T follicular helper cell (primary cell): ENCODE measurements around the gene STYXL2.

Experiments used
- DNase-seq: peaks from one replicate; pipeline ENCODE4 v3.0.0-alpha.2; 2020; ENCODE audit warnings: low read depth

The STYXL2 gene

DNA sequence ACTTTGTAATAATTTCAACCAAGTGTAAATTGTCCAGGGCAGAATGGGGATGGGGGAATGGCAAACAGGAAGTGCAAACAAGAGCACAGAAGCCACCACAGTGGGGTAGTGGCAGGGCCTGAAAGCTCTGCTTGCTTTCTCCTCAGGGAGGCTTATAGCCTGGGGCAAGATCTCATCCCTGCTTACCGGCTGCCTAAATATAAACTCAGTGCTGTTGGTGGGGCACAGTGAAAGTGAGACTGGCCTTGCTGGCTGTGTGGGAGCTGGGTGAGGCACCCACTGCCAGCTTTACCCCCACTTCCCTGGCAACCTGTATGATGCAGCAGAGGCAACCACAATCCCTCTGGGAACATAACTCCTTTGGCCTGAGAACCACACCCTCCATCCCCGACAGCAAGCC, 15.2 kb downstream of the STYXL2 start:
- no peak for DNase-seq

DNA sequence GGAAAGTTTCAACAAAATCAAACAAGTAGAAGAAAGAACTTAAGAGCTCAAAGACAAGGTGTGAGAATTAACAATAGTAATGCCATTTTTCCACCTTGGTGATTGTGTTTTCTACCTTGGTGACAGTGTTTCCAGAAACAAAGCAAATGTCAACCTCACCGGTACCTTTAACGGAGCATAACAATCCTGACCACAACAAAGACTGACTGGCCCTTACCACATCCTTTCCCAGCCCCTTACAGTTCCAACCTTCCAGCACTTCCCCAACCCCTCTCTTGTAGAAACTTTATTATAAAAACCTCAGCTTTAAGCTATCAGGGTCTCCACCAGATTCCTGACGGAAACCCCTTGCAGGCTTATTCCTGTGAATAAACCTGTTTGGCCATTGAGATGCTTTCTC, 16.7 kb downstream of the STYXL2 start:
- DNase-seq, result no peak

DNA sequence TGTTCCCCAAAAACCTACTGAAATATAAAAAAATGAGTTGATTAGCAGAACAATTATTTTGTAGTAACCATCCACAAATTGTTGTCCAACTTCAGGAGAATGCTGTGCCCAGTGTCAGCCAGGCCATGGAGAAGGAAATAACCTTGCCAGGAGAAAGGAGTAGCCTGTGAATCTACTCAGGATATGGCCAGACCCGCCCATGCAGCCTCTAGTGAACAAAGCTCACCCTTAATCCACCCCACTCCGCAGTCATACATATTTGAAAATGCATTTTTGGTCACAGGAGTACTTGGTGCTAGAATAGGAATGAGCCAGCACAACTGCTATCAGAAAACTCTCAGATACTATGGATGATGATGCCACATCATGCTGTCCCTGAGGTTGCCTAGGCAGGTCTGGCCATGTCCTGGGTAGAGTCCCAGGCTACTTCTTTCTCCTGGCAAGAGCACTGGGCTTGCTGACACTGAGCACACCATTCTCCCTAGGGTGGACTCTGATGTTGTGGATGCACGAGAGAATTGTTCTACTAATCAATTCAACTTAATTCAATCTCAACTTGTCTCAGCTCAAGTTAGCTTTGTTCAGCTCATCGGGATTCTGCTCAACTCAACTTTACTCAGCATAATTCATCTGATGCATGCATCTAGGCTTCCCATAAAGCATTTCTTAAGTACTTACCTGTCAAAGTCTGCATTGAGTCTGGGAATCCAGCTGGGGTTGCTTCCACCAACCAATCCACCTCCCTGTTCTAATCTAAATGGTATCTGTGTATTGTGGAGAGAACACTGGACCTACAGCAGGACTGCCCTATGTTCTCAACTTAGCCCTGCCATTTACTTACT, 18.2 kb downstream of the STYXL2 start:
- no peak for DNase-seq

DNA sequence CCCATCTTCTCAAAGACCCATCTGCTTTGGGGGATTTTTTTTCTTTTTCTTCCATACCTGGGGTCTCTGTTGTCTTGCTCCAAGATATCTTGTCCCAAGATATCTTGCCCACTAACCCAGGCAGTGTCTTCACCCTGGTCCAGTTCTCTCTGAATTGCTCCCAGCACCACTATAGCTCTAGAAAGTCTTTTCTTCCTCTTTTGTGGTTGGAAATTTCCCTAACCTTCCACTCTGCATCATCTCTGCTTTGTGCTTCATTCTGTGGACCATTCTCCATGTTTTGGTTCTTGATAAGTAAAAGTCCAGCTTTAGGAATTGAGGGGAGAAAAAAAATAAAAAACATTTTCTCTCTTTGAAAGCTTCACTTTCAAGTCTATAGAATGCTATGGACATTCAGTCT, 20.9 kb downstream of the STYXL2 start:
- no peak for DNase-seq

DNA sequence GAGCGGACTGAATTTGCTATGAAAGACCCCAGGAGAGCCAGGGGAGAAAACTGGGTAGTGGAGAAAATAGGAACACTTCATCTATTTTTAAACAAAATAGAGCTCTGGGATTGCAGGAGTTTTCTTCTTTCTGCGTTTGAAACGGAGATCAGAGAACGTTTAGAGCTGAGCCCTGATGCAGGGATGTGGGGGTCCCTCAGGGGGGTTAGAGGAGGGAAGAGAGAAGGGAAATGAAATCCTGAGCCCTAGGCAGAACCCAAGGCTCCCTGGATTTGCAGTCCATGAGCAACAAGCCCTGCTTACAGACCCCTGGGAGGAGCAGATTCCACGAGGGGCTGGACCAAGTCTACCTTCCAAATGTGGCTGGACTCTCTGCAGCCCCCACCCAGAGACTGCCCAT, 21.8 kb downstream of the STYXL2 start:
- no peak for DNase-seq

DNA sequence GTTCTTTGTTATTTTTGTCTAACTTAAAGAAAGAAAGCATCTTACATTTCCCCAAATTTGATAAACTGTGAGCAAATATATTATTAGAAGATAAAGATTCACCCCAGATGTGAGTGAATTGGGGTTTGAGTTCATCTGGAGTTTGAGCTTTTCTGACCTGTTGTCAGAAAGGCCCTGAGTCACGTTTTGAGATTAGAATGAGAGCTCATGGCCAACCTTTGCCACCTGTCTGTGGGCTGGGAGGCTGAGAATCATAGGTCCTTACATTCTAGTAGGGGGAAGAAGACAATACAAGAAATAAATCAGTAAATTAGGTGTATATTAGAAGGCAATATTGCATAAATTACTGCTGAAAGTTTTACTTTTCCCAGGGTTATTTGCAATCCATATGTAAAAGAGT, 22.3 kb downstream of the STYXL2 start:
- no peak for DNase-seq

DNA sequence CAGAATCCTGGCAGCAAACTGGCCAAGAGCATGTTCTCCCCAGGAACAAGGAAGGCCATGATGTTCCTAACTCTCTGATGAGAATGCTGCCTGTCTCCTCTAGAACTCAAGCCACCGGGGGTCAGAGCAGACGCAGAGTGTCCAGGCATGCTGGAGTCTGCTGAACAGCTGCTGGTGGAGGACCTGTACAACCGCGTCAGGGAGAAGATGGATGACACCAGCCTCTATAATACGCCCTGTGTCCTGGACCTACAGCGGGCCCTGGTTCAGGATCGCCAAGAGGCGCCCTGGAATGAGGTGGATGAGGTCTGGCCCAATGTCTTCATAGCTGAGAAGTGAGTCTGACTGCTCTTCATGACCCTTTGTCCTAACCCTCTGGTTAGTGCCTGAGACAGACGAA, 23.4 kb downstream of the STYXL2 start:
- no peak for DNase-seq

DNA sequence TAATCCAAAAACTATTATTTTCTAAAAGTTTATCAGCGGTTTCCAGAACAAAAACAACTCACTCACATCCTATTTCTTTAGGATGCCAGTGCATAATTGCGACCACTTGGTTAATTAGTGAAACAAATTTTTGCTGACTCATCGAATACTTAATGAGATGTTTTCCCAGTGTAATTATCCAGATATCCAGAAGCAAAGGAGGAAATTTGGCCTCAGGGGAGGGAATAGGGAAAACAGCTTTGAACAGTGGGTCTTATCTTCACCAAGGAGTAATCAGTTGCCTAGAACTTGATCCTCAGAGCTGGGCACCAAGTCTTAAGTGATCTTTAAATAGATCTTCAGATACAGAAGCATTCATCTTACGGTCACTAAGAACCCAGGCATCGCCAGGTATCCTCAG, 24.3 kb downstream of the STYXL2 start:
- DNase-seq, result no peak

DNA sequence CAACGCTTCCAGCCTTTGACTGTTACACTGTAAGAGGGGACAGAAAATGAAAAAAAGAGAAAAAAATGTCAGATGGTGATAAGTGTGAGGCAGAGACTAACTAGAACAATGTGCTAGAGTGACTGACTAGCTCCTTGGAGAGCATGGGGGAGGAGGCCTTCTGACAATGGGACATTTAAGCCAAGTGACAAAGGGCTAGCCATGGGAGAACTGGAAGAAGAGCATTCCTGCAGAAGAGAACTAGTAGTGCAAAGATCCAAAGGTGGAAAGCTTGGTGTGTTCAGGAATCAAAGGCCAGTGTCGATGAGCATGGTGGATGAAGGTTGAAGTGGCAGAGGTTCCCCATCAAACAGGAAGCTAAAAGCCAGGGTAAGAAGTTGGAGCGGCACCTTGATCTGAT, 25.8 kb downstream of the STYXL2 start:
- no peak for DNase-seq

DNA sequence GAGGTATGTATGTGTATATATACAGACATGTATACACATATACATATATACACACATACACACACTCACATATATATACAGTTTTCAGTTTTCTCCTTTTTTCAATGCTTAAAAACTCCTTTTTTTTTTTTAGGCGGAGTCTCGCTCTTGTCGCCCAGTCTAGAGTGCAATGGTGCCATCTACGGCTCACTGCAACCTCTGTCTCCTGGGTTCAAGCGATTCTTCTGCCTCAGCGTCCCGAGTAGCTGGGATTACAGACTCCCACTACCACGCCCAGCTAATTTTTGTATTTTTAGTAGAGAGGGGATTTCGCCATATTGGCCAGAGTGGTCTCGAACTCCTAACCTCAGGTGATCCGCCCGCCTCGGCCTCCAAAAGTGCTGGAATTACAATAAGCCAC, 27.0 kb downstream of the STYXL2 start:
- no peak for DNase-seq

DNA sequence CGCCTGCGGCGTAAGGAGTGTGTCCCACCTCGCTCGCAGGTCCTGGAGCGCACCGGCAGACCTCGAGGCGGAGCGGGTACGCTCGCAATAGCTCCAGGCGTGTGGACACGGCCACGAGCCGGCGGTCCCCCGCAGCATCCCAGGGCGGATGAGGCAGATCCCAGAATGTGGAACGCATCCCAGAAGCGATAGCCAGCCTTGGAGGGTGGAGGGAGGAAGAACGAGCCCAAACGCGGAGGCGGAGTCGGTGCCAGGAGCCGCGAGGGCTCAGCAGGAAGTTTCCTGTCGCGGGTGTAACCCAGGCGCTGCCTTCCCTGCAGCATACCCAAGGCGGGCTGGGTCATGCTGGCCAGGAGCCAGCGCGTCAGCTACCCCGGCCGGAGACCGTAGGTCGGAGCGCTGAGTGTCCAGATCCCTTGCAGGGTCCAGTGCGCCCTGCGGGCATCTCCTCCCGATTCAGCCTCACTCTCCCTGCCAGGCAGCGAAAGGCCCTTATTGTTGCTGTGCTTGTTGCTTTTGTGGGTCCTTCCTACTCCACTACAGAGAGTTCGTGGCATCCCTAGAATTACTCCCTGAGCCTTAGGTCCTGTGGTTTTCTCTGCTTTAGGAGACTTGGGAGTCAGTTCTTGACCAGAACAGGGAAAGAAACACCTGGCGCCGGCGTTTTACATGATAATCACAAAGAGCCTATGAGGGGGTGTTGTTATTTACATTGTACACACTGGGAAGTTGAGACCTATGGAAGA, 27.7 kb downstream of the STYXL2 start:
- DNase-seq, result peak; percentile 24

DNA sequence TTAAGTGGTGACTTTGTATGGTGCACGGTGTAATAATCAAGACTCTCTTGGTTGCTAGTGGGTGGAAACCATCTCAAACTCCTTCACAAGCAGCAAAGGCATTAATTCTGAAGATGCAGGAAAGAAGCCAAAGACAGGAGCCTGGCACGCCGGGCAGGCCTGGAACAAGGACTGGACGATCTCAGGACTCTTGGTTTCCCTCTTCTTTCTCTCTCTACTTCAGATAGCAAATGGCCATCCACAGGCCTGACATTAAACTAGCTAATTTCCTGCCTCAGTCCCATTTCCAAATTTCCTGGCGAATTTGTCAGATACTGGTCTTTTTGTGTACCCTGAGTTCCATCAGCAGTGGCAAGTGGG, 28.2 kb downstream of the STYXL2 start:
- DNase-seq, result no peak

DNA sequence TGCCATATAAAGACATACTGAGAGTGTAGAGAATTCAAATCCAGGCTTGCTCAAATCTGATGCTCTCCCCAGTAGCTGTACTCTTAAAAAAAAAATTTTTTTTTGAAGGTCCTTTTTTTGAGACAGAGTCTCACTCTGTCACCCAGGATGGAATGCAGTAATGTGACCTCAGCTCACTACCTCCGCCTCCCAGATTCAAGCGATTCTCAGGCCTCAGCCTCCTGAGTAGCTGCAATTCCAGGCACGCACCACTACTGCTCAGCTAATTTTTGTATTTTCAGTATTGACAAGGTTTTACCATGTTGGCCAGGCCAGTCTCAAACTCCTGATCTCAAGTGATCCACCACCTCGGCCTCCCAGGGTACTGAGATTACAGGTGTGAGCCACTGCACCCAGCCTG, 28.7 kb downstream of the STYXL2 start:
- no peak for DNase-seq

DNA sequence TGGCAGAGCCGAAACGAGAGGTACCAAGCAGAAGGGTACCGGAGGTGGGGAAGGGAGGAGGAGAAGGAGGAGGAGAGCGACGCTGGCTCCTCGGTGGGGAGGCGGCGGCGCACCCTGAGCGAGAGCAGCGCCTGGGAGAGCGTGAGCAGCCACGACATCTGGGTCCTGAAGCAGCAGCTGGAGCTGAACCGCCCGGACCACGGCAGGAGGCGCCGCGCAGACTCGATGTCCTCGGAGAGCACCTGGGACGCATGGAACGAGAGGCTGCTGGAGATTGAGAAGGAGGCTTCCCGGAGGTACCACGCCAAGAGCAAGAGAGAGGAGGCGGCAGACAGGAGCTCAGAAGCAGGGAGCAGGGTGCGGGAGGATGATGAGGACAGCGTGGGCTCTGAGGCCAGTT, 32.4 kb downstream of the STYXL2 start:
- no peak for DNase-seq

DNA sequence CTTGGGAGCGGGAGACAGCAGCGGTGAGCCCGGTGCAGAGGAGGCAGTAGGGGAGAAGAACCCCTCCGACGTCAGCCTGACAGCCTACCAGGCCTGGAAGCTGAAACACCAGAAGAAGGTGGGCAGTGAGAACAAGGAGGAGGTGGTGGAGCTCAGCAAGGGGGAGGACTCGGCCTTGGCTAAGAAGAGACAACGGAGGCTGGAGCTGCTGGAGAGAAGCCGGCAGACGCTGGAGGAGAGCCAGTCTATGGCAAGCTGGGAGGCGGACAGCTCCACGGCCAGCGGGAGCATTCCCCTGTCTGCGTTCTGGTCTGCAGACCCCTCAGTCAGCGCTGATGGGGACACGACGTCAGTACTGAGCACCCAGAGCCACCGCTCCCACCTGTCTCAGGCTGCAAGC, 32.9 kb downstream of the STYXL2 start:
- no peak for DNase-seq

DNA sequence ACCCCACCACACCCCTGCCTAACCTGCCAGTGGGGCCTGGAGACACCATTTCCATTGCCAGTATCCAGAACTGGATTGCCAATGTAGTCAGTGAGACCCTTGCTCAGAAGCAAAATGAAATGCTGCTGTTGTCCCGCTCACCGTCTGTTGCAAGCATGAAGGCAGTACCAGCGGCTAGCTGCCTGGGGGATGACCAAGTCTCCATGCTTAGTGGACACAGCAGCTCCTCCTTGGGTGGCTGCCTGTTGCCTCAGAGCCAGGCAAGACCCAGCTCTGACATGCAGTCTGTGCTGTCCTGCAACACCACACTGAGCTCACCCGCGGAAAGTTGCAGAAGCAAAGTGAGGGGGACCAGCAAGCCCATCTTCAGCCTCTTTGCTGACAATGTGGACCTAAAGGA, 33.4 kb downstream of the STYXL2 start:
- no peak for DNase-seq

DNA sequence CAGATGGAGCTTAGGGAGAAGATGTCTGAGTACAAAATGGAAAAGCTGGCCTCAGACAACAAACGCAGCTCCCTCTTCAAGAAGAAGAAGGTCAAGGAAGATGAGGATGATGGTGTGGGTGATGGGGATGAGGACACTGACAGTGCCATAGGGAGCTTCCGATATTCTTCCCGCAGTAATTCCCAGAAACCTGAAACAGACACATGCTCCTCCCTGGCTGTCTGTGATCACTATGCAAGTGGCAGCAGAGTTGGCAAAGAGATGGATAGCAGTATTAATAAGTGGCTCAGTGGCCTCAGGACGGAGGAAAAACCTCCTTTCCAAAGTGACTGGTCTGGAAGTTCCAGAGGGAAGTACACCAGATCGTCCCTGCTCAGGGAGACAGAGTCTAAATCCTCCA, 33.8 kb downstream of the STYXL2 start:
- no peak for DNase-seq

DNA sequence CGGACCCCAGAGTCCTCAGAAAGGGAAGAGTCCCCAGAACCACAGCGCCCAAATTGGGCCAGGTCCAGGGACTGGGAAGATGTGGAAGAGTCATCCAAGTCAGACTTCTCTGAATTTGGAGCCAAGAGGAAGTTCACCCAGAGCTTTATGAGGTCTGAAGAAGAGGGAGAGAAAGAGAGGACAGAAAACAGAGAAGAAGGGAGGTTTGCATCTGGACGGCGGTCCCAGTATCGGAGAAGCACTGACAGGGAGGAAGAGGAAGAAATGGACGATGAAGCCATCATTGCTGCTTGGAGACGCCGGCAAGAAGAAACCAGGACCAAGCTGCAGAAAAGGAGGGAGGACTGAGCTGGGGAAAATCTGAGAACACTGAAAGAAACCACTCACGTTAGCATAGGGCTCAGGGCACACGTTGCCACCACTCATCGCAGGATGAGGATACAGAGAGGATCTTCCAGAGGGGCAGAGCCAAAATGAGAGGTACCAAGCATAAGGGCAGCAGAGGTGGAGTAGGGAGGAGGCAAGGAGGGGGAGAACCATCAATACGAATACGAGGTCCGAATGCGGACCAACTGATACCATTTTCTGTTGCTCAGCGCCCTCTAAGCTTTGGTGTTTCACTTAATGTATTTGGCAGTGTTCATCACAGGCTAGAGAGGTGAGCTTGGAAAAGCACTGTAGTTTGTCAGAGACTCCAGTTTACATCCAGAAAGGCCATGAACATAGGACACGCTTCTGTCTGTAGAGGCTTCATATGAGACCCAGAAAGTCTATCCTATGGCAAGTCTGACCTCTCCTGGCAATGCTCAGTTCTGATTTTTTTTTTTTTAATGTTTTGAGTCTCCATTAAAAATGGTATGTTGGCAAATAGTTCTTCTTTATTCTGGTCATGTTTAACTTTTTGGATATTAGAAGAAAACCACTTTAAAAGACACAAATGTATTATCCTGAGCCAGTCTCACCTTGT, 34.7 kb downstream of the STYXL2 start:
- no peak for DNase-seq

DNA sequence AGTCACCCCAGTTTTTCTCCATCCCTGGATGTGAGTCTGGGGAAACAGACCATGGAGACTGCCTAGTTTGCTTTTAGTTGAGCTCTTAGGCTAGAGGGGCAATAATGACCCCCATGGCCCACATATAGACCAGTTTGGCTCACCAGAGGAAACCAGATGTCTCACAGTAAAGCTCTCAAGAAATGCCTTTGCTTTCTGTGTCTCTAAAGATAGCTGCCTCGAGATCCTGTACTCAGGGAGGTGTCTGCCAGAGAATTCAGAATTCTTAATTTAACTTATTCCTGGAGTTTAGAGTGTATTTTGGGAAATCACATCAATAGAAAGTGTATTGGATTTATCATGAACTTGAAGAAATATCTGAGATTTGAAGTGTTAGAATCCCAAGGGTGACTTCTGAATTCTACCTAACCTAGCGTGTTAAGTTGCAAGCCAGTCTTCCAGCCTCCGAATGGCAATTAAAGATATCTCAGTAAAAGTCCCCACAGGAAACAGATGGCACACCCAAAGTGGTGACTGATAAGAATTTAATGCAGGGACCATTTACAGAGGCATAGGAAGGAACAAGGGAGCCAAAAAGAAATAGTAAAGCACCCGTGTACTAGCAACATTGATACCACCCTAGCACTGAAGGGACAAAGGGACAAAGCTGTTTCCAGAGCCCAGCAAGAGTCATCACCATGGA, 37.1 kb downstream of the STYXL2 start:
- no peak for DNase-seq

DNA sequence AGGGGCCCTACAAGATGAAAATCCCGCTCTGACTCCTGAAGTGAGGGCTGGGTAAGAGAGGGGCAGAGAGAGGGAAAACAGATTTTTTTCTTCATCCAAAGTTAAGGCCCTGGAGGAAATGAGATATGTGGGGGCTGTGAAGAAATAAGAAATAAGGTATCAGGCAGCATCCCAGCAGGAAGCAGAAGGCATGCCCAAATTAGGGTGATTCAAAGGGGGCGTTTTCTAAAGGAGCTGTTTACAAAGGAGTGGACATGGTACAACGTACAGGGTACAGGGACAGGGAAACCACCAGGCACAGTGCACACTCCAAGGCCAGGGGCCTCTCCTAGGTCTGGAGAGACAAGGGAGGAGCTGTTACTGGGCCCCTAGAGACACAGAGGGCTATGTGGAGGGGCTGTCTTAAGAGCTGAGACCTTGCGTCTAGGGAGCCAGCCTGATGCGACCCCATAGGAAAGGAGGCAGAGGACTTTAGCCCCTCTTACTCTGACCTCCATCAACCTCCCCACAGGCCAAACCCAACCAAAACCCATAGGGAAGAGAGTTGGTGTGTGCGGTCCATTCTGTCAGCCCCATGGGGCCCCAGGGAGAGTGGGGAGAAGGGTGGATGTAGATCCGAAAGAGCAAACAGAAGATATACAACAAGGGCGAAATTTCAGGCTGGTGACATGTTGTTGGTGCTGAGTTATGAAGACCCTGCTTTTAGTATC, 38.6 kb downstream of the STYXL2 start:
- DNase-seq, result no peak

DNA sequence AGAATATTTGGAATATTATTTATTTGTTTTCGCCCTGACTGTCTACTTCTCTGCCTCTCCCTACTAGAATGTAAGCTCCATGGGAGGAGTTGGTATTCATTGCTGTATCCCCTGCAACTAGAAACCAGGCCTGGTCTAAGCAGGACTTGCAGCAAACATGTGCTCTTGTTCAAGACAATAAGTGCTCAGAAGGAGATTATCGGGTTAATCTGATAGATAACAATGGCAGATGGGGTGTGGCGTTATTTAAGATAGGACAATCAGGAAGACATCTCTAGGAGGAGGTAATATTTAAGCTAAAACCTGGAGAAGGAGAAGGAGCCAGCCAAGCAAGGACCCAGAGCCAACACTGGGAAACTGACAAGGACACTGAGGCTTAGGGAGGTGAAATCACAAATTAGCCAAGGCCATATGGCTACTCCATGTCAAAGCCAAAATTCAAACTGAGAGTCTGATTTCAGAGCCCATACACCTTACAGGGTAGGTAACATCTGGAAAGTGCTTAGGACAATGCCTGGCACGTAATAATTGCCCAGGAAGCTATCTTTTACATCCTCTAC, 41.5 kb downstream of the STYXL2 start:
- DNase-seq, result no peak
